ENCODE measurements around the gene GAB4. TPM values are rescaled to one million over a fixed set of nuclear protein-coding genes. Genes with fewer than 3 reads are reported as not detected.

The GAB4 gene
- total RNA-seq, 1 donor from 2014 or later = not detected

DNA sequence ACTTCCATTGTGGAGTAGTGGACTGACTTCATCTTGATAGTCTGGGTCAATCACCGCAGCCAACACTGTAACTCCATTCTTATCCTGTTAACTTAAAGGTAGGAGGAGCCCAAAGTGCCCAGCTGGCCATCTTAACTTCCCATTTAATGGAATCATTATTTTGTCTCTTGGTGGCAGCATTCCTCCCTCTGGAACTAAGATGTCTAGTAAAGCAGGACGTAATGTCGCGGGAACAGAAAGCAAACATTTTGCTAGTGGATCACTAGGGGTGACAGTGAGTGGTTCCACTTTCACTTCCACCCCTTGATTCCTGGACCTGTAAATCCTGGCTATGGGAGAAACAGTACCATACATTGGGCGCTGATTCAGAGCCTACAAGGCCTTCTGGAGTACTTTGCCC, 71.4 kb downstream of the GAB4 start:
- H3K4me1 ChIP-seq = no peaks in the 10 kb centered on the region
- TF ChIP-seq POLR2AphosphoS5 (IDR thresholded peaks at IDR 0.05; ENCODE audit: insufficient read depth in 1 of 2, low read depth in 1 of 2) (no peak), POLR2A (IDR thresholded peaks at IDR 0.05) (no peak), CTCF (IDR thresholded peaks at IDR 0.05) (no peak)
- no peak overlapping the region for H3K27ac ChIP-seq
- DNase-seq (ENCODE audit: extremely low spot score in 2 of 2) = no peak
- H3K27me3 ChIP-seq = no peaks in the 10 kb centered on the region
- H3K36me3 ChIP-seq = no peaks in the 10 kb centered on the region
- intact Hi-C loops (cut with DNase I) = no loop called here
- H3K4me3 ChIP-seq = no peak overlapping the region
- H3K9me3 ChIP-seq = no peaks in the 10 kb centered on the region

DNA sequence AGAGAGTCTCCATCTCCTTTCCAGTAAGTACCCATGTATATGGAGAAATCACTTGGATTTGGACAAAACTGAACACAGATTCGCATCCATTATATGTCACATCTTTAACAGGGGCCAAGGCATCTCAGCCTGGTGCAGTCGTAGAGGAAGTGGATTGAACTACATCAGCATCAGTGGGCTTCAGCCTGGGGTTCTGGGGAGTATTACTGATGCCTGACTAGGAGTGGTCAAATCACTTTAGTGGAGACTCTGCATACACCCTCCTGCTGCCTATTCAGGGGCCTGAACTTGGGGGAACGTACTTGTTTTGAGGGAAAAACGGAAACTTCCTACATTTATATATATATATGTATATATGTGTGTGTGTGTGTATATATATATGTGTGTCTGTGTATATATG, 72.8 kb downstream of the GAB4 start:
- no peaks in the 10 kb centered on the region for H3K27me3 ChIP-seq
- no peak overlapping the region for H3K4me3 ChIP-seq
- H3K36me3 ChIP-seq = no peaks in the 10 kb centered on the region
- H3K9me3 ChIP-seq = no peaks in the 10 kb centered on the region
- no peak overlapping the region for H3K27ac ChIP-seq
- TF ChIP-seq POLR2A (IDR thresholded peaks at IDR 0.05) = no peak
- no peak for TF ChIP-seq POLR2AphosphoS5 (IDR thresholded peaks at IDR 0.05; ENCODE audit: insufficient read depth in 1 of 2, low read depth in 1 of 2)
- no peak for TF ChIP-seq CTCF (IDR thresholded peaks at IDR 0.05)
- no peaks in the 10 kb centered on the region for H3K4me1 ChIP-seq
- intact Hi-C loops (cut with DNase I) = no loop called here
- DNase-seq (ENCODE audit: extremely low spot score in 2 of 2) = no peak

DNA sequence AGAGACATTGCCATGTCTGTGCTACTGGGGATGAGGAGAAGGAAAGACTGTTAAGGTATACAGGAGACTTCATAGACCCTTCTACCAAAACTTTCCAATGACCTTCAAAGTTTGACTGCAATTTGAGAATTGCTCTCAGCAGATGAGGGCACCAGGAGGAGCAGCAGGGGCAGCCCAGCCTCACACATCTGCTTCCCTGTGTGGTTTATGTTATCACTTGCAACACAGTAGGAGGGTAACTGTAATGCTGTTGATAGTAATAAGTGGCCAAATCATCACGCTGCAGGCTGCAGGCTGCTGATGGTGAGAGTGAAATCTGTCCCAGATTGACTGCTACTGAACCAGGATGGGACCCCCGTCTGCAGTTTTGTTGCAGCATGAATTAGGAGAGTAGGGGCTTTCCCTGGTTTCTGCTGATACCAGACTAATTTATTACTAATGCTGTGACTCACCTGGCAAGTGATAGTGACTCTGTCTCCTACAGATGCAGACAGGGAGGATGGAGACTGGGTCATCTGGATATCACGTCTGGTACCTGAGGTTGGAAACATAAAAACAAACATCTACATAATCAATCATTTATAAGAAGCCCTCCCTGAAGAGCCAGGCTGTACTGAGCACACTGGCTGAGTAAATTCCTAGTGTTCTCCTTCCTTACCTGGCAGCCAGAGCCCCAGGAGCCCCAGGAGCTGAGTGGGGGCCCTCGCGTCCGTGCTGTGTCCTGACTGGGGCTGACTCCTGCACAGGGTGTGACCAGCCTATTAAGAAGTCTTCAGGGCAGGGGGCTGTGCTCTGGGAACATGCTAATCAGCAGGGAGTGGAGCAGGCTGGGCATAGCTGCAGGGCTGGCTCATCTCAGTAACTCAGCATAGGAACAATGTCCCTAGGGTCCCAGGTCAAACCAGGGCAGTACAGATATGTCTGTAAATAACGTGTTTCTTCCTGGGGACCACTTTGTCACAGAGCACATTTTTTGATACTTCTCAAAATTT, 74.4 kb downstream of the GAB4 start:
- no peak overlapping the region for H3K27ac ChIP-seq
- intact Hi-C loops (cut with DNase I) = no loop called here
- DNase-seq (ENCODE audit: extremely low spot score in 2 of 2) = no peak
- H3K36me3 ChIP-seq = no peaks in the 10 kb centered on the region
- H3K27me3 ChIP-seq = no peaks in the 10 kb centered on the region
- no peak overlapping the region for H3K4me3 ChIP-seq
- no peaks in the 10 kb centered on the region for H3K9me3 ChIP-seq
- TF ChIP-seq POLR2AphosphoS5 (IDR thresholded peaks at IDR 0.05; ENCODE audit: insufficient read depth in 1 of 2, low read depth in 1 of 2) (no peak), CTCF (IDR thresholded peaks at IDR 0.05) (no peak), POLR2A (IDR thresholded peaks at IDR 0.05) (no peak)
- H3K4me1 ChIP-seq = no peaks in the 10 kb centered on the region

- DNase-seq (ENCODE audit: extremely low spot score in 2 of 2) = peak in 1 of 2 donors; percentile 71
- H3K9me3 ChIP-seq = no peaks in the 10 kb centered on the region
- TF ChIP-seq POLR2A (IDR thresholded peaks at IDR 0.05) (no peak), POLR2AphosphoS5 (IDR thresholded peaks at IDR 0.05; ENCODE audit: insufficient read depth in 1 of 2, low read depth in 1 of 2) (no peak), CTCF (IDR thresholded peaks at IDR 0.05) (no peak)
- H3K27me3 ChIP-seq = no peaks in the 10 kb centered on the region
- no peak overlapping the region for H3K4me3 ChIP-seq
- H3K4me1 ChIP-seq = no peaks in the 10 kb centered on the region
- no peaks in the 10 kb centered on the region for H3K36me3 ChIP-seq
- intact Hi-C loops (cut with DNase I) = no loop called here
- H3K27ac ChIP-seq = no peak overlapping the region
Observed at GRCh38 chr22:16932577-16932976, 75.4 kb downstream of the GAB4 start.

DNA sequence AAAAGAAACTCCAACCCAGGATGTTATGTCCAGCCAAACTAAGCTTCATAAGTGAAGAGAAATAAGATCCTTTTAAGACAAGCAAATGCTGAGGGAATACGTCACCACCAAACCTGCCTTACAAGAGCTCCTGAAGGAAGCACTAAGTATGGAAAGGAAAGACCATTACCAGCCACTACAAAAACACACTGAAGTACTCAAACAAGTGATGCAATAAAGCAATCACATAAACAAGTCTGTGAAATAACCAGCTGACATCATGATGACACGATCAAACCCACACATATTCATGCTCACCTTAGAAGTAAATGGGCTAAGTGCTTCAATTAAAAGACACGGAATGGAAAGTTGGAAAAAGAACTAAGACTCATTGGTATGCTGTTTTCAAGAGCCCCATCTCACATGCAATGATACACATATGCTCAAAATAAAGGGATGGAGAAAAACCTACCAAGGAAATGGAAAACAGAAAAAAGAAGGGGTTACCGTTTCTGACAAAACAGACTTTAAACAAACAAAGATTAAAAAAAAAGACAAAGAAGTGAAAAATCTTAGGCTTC, 82.5 kb downstream of the GAB4 start:
- no peaks in the 10 kb centered on the region for H3K9me3 ChIP-seq
- intact Hi-C loops (cut with DNase I) = no loop called here
- no peaks in the 10 kb centered on the region for H3K36me3 ChIP-seq
- TF ChIP-seq POLR2AphosphoS5 (IDR thresholded peaks at IDR 0.05; ENCODE audit: insufficient read depth in 1 of 2, low read depth in 1 of 2) (no peak), CTCF (IDR thresholded peaks at IDR 0.05) (no peak), POLR2A (IDR thresholded peaks at IDR 0.05) (no peak)
- no peaks in the 10 kb centered on the region for H3K4me1 ChIP-seq
- no peak for DNase-seq (ENCODE audit: extremely low spot score in 2 of 2)
- H3K4me3 ChIP-seq = no peak overlapping the region
- no peaks in the 10 kb centered on the region for H3K27me3 ChIP-seq
- H3K27ac ChIP-seq = no peak overlapping the region

Data from vagina (tissue), 2 donors.